Right lobe of liver (tissue), 5 donors: ENCODE measurements around the gene FRG2B. TPM values are rescaled to one million over a fixed set of nuclear protein-coding genes. Genes with fewer than 3 reads are reported as not detected.

ENCODE experiments used
- total RNA-seq, 6 experiments: library from RNA; depleted of rRNA in 2 of 6; stranded (reverse); fragments of >200 nt in 2 of 6; fragmentation: NEBNext Ultra II Directional in 3 of 6; extraction: Animal tissue kit (Norgen Biotek cat#: 25700) in 3 of 6; gene quantifications; one replicate each; pipeline versions ENCODE4 v1.1.0 to v1.2.4, GENCODE V29; 2016 to 2023
- donor health status: DM: no; HTN: no; CAD: no.
- donor health status: DM: no; HTN: no; CAD: no.
- donor health status: DM: no; HTN: yes; CAD: no.
- donor health status: DM: no; HTN: yes; CAD: no.

The FRG2B gene
- total RNA-seq, 6 experiments from 2014 or later = not detected

Other genes with a start within 250 kb of the FRG2B start
- 10 to 100 TPM in 4 of 6 experiments, 1 to 10 TPM in 2; 9.4 to 15.9 (median 11.9) TPM for gene PAOX, start 247.5 kb downstream of the FRG2B start, total RNA-seq
- gene MTG1, start 232.6 kb downstream of the FRG2B start, total RNA-seq = 10 to 100 TPM; 25.1 to 45.7 (median 34.5) TPM
- 10 to 100 TPM in 2 of 6 experiments, under 1 TPM in 3, not detected in 1; 0.07 to 15.1 (median 0.11) TPM for gene SPRN, start 202.2 kb downstream of the FRG2B start, total RNA-seq
- 1 to 10 TPM in 2 of 6 experiments, under 1 TPM in 4; 0.18 to 1.6 (median 0.33) TPM for gene SCART1, start 172.8 kb downstream of the FRG2B start, total RNA-seq
- gene CYP2E1, start 99.4 kb downstream of the FRG2B start, total RNA-seq = 1,000 to 10,000 TPM; 1,651 to 5,193 (median 3,912) TPM
- gene SYCE1, start 61.2 kb downstream of the FRG2B start, total RNA-seq = 1 to 10 TPM in 4 of 6 experiments, under 1 TPM in 1, not detected in 1; 0.37 to 4.1 (median 2.2) TPM